Measurements from ENCODE around the gene MPL.

DNA sequence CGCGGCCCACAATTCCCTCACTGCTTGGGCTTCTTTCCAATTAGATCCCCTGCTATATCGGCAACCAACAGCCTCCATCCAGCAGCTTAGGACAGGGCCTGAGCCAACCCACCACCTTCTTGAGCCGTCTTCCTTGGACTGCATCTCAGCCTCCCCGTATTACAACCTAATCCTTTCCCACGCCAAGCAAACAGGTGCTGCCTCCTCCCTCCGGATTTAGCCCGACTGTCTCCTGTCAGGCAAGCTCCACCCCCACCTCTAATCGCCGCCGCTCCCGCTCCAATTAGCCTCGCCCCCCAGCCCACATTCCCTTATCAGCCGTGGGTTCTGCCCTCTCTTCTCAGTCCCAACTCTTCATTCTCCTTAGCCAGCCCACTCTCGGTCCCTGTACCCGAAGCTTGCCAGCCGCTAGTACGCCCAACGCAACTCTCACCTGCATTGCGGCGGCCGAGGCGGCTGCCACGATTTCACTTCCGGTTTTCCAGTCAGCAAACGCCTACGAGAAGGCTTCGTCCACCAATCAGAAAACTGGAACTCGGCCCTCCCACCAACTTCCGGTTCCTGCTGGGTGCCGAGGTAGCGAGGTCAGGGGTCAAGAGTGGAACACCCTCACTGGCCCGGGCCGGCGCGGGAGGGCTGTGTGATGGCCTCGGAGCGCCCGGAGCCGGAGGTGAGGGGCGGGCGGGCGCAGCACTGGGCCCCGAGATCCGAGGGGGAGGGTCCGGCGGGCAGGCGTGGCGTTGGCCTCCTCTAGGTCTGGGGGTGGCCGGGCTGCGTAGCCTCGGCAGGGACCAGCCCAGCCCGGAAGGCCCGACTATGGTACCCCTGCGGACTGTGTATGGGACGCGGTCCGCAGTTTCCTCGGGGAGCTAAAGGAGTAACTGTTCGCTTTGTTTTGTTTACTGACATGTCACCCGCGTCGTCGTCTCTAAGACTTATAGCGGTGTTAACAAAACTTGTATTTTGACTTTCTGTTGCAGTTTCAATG, 52.0 kb downstream of the MPL start, which contains the start of the genes MED8 and SZT2:
- TF ChIP-seq CTCF (IDR thresholded peaks at IDR 0.05) = no peak
- peak; percentile 80 to 94 (median 94) for TF ChIP-seq POLR2AphosphoS5 (IDR thresholded peaks at IDR 0.05)
